B cell (primary cell): Measurements from ENCODE around the gene CYP51A1.

Experiments used
- EZH2 ChIP-seq: IDR thresholded peaks from 2 replicates; pipeline ENCODE4 v1.6.1; 2012; ENCODE audit warnings: borderline replicate concordance, low read depth, mild to moderate bottlenecking, moderate library complexity, low read length; ENCODE audit not compliant: insufficient read depth, poor library complexity, severe bottlenecking
- TF ChIP-seq, protein P1 (sequence below): fragments of 200-600 bp; IDR thresholded peaks from one replicate; pipeline ENCODE4 v1.8.0; 2022; ENCODE audit warnings: antibody characterized with exemption, mild to moderate bottlenecking

DNA sequence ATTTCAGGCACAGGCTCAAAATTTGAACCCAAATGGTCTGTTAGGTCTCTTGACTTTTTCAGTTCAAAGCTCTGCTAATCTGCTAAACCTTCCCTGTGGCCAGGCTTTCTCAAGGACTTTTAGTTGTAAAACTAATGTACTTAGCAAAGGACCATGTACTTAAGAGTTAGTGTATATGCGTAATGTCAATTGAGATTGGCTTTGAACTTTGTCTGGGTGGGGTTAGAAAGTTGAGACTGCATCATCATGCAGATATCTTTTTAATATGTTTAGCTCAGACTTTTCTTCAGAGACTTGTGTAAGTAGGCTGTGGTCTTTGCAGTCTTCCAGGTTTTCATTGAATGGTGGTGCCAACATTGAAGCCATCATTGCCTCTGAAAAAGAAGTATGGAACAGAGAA lies 33.7 kb downstream of the CYP51A1 start:
- TF ChIP-seq, protein P1, sequence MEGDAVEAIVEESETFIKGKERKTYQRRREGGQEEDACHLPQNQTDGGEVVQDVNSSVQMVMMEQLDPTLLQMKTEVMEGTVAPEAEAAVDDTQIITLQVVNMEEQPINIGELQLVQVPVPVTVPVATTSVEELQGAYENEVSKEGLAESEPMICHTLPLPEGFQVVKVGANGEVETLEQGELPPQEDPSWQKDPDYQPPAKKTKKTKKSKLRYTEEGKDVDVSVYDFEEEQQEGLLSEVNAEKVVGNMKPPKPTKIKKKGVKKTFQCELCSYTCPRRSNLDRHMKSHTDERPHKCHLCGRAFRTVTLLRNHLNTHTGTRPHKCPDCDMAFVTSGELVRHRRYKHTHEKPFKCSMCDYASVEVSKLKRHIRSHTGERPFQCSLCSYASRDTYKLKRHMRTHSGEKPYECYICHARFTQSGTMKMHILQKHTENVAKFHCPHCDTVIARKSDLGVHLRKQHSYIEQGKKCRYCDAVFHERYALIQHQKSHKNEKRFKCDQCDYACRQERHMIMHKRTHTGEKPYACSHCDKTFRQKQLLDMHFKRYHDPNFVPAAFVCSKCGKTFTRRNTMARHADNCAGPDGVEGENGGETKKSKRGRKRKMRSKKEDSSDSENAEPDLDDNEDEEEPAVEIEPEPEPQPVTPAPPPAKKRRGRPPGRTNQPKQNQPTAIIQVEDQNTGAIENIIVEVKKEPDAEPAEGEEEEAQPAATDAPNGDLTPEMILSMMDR: no peak
- no peak for TF ChIP-seq EZH2
